Activated CD4-positive, alpha-beta T cell treated with anti-CD3 and anti-CD28 coated beads, Interleukin-2, amount 50 U/mL, for 24 hours (primary cell): ENCODE results near the gene GPR137.

Source experiments
- DNase-seq, 2 donors: peaks; one replicate each; pipeline ENCODE4 v3.0.0-alpha.2; 2020; ENCODE audit warnings: low read depth in 1 of 2, low spot score in 1 of 2

The GPR137 gene

DNA sequence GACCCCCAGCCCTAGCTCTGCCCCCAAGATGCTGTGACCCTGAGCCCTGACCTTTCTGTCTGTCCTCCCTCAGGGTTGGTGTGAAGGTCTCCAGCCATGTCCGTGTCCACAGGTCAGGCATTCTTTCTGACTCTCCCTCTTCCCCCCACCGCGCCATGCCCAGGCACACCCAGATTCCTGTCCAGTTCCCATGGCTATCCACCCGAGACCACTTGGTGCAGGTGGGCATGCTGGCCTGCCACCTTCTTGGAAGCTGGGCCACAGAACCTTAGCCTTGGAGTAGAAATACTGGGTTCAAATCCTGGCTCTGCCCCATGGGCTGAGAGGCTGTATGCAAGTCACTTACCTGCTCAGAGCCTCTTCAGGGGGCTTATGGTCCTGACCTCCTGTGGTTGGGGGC lies 36.6 kb upstream of the GPR137 start:
- DNase-seq: no peak

DNA sequence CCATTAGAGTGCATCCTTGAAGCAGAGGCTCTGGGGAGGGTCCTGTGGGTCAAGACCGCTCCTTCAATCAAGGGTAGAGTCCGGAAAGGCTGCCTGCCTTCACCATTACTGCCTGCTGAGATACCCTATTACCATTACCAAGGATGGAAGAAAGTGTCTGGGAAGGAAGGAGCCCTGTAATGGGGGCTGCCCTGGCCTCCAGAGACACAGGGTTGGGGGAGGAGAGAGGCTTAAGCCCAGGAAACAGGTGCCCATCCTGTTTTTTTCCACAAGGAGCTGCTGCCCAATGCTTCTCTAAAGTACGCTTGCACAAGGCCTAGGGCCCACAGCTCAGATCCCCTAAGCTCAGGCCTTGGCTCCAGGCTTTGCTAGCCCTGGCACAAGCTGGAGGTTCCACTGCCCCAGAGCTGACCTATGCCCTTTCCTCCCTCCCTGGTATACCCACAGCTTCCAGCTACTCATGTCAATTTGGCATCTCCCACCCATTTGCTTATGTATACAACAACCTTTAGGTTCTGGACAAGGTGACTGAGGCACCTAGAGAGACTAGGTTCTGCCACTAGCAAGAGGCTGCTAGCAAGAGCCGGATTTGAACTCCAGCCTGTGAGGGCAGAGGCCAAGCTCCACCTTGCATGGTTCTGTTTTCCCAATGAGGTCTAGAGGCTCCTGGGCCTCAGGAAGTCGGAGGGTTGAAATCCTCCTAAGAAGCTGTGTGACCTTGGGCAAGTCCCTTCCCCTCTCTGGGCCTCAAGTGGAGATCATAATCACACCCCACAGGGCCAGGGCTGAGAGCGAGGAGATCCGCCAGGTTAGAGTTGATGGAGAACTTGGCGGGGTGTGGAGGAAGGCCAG lies 35.9 kb upstream of the GPR137 start:
- no peak for DNase-seq

- DNase-seq: no peak
Observed at GRCh38 chr11:64250415-64251015, 35.1 kb upstream of the GPR137 start.

GRCh38 chr11:64251016-64251752 lies 34.5 kb upstream of the GPR137 start, which contains the start of gene PLCB3:
Gene PLCB3, plus strand, starts transcription at chr11:64251530. Its CDS starts 120 bp downstream, at chr11:64251650.
- DNase-seq: peak; percentile 39 to 50

- DNase-seq: no peak
Observed at GRCh38 chr11:64251753-64252002, 34.0 kb upstream of the GPR137 start.

GRCh38 chr11:64252003-64252872 lies 33.4 kb upstream of the GPR137 start:
- DNase-seq: no peak

GRCh38 chr11:64253043-64253442 lies 32.6 kb upstream of the GPR137 start:
- DNase-seq: no peak

DNA sequence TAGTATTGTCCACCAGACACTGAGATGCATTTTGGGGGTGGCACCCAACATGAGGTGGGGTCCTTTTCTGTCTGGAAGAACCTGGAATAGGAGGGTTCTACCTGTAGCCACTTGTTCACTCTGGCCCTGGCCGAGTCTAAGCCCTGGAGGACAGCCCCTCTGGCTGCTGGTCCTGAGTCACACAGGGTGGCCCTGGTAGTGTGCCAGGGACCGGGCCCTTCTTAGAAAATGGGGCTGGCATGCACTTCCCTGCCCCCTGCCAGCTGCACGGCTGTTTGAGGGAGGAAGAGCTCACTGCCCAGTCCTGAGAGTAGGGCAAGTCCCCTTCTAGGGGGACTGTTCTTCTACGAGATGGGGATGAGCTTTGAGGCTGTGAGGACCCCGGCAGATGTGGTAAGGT lies 32.2 kb upstream of the GPR137 start:
- DNase-seq: no peak

GRCh38 chr11:64254326-64254725 lies 31.3 kb upstream of the GPR137 start:
- DNase-seq: no peak

- no peak for DNase-seq
Observed at GRCh38 chr11:64255135-64256128, 30.2 kb upstream of the GPR137 start.

- DNase-seq: no peak
Observed at GRCh38 chr11:64256300-64256699, 29.3 kb upstream of the GPR137 start.

DNA sequence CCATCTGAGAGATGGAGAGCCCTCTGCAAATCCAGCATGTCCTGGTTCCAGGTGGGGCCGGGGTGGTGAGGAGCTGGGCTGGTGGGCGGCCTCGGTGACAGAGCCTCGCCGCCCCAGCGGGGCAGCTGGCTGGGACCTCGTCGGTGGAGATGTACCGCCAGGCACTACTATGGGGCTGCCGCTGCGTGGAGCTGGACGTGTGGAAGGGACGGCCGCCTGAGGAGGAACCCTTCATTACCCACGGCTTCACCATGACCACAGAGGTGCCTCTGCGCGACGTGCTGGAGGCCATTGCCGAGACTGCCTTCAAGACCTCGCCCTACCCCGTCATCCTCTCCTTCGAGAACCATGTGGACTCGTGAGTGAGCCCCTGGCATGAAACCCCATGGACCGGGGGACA lies 27.3 kb upstream of the GPR137 start:
- no peak for DNase-seq

DNA sequence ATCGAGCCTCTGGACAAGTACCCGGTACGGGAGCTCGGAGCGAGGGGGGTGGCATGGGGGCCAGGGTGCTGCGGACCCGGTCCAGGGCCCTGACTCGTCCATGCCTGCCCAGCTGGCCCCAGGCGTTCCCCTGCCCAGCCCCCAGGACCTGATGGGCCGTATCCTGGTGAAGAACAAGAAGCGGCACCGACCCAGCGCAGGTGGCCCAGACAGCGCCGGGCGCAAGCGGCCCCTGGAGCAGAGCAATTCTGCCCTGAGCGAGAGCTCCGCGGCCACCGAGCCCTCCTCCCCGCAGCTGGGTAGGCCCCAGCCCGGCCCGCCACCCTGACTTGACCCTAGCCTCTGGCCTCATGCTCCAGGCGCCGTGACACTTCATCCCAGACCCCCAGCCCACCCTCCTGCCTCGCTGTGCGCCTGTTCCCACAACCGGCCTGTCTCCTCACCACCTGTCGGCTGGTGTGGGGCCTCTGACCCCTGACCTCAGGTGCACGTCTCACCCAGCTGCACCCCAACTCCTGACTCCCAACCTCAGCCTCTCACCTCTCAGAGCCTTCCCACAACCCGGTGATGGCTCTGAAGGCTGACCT lies 26.6 kb upstream of the GPR137 start:
- no peak for DNase-seq

GRCh38 chr11:64259533-64260067 lies 26.0 kb upstream of the GPR137 start:
- DNase-seq: no peak

DNA sequence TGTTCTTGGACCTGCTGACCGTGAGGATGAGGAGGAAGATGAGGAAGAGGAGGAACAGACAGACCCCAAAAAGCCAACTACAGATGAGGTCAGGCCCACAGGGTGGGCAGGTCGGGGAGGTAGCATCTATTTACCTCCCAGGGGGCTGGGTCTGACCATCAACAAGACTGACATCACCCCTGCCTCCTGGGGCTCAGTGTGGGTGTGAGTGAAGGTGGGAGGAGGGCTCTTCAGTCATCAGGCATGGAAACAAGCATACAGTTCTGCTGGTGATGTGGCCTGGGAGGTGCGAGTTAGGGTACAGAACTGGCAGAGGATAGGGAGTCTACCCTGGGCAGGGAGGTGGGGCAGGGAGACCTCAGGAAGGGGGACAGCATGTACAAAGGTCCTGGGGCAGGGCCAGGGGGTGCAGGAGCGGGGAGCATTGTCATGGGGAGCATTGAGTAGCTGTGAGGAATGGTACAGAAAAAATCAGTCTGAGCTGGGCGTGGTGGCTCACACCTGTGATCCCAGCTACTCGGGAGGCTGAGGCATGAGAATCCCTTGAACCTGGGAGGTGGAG lies 25.4 kb upstream of the GPR137 start:
- no peak for DNase-seq

DNA sequence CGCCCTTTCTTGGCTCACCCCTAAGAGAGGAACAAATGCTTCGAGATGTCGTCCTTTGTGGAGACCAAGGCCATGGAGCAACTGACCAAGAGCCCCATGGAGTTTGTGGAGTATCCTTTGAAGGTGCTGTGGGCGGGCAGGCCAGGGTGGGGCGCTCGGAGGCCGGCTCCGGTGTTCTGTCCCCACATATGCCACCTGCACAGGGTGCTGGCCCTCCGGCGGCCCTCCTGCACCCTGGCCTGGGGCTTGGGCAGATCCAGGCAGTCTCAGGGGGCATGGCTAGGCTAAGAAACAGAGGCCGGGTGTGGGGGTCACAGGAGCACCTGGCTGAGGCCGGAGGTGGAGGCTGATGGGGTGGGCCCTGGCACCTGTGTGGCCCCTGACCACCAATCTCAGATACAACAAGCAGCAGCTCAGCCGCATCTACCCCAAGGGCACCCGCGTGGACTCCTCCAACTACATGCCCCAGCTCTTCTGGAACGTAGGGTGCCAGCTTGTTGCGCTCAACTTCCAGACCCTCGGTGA lies 24.0 kb upstream of the GPR137 start:
- DNase-seq: no peak

- DNase-seq: no peak
Observed at GRCh38 chr11:64262271-64263002, 23.2 kb upstream of the GPR137 start.
